Heart left ventricle (tissue), 16 donors: ENCODE measurements around the gene JHY. TPM values are rescaled to one million over a fixed set of nuclear protein-coding genes. Genes with fewer than 3 reads are reported as not detected.

Experiments
- ATAC-seq, 4 donors: fragments of 200-7000 bp; cut with Tn5 transposase; one replicate each; pipeline ENCODE4 v1.9.1; 2020 to 2022; ENCODE audit warnings: moderate library complexity in 4 of 4, mild to moderate bottlenecking in 3 of 4, moderate number of reproducible peaks in 1 of 4
- DNase-seq, 5 donors: peaks; one replicate each; pipeline ENCODE4 v3.0.0-alpha.2; 2020
- H3K27ac ChIP-seq, 12 donors: fragments of 200-600 bp; sonication (generic) in 4 of 12; one replicate each; pipeline versions ENCODE4 v1.5.0 to v1.8.0; 2016 to 2022; ENCODE audit warnings: mild to moderate bottlenecking in 2 of 12
- H3K27me3 ChIP-seq, 9 donors: fragments of 200-600 bp; sonication (generic) in 2 of 9; one replicate each; pipeline versions ENCODE4 v1.5.1 to v1.8.0; 2016 to 2022; ENCODE audit warnings: mild to moderate bottlenecking in 3 of 9
- H3K36me3 ChIP-seq, 9 donors: fragments of 200-600 bp; sonication (generic) in 2 of 9; one replicate each; pipeline versions ENCODE4 v1.5.0 to v1.8.0; 2018 to 2022; ENCODE audit warnings: mild to moderate bottlenecking in 2 of 9
- H3K4me1 ChIP-seq, 12 donors: fragments of 200-600 bp; sonication (generic) in 4 of 12; one replicate each; pipeline versions ENCODE4 v1.5.0 to v1.8.0; 2016 to 2022; ENCODE audit warnings: mild to moderate bottlenecking in 3 of 12
- H3K4me3 ChIP-seq, 12 donors: fragments of 200-600 bp; sonication (generic) in 4 of 12; one replicate each; pipeline versions ENCODE4 v1.5.0 to v1.8.0; 2017 to 2022; ENCODE audit warnings: mild to moderate bottlenecking in 9 of 12, moderate library complexity in 4 of 12
- H3K9me3 ChIP-seq, 12 donors: fragments of 200-600 bp; sonication (generic) in 4 of 12; one replicate each; pipeline versions ENCODE4 v1.5.0 to v1.8.0; 2016 to 2022; ENCODE audit warnings: mild to moderate bottlenecking in 1 of 12
- CTCF ChIP-seq, 12 donors: fragments of 200-600 bp; sonication (generic) in 4 of 12; IDR thresholded peaks; one replicate each; pipeline versions ENCODE4 v1.5.0 to v1.8.0; 2018 to 2022; ENCODE audit warnings: antibody characterized with exemption in 12 of 12, mild to moderate bottlenecking in 5 of 12
- POLR2A ChIP-seq, 2 donors: fragments of 450-650 bp; IDR thresholded peaks; one replicate each; pipeline ENCODE4 v1.6.1; 2017; ENCODE audit warnings: antibody characterized with exemption in 2 of 2, mild to moderate bottlenecking in 2 of 2, moderate library complexity in 2 of 2
- WGBS, 4 donors: extraction: QIAGEN DNeasy Blood & Tissue Kit in 2 of 4; methylation state at CpG; one replicate each; pipeline versions ENCODE4 v1.1.5 to v1.1.7; 2013 to 2018; 5-methylcytosine and 5-hydroxymethylcytosine counted together
- intact Hi-C, 10 donors: fragments of 100-400 bp; cut with DNase I; formaldehyde crosslinking; loops; one replicate each; pipeline versions ENCODE4 v1.11.1 to v1.14.2; 2022
- polyA plus RNA-seq, 2 donors: library from polyadenylated mRNA; stranded (reverse); fragments of 200-250 nt; gene quantifications; one replicate each; pipeline ENCODE4 v1.2.3, GENCODE V29; 2013
- total RNA-seq, 9 donors: library from RNA; depleted of rRNA in 2 of 9; stranded (reverse); fragments of >200 nt in 2 of 9; fragmentation: NEBNext Ultra II Directional in 3 of 9; extraction: Animal tissue kit (Norgen Biotek cat#: 25700) in 3 of 9; gene quantifications; one replicate each; pipeline versions ENCODE4 v1.1.0 to v1.2.4, GENCODE V29; 2016 to 2023
- donor health status: ischemic (EF 13 %, LVEDD 7.1; RV severe dilation, severe dysfunction).
- donor health status: healthy with polysubstance abuse.
- donor health status: DM: no; HTN: yes; CAD: no.
- donor health status: DM: no; HTN: no; CAD: no.
- donor health status: ischemic (EF 25% LVEDD 6.9; RV normal size, moderate dysfunction).
- donor health status: ischemic (EF 25% LVEDD 5.7; RV mildly dilated, moderate dysfunction).
- donor health status: healthy.
- donor health status: DM: yes; HTN: yes; CAD: no.
- donor health status: ischemic (EF 35%, LVEDD 5.7; RV mildly dilated, moderate dysfunction).
- donor health status: nonischemic (EF 11% LVEDD 7.7; RV severe dilation, severe dysfunction).
- donor health status: DM: yes; HTN: yes; CAD: no.
- donor health status: PGD.
- donor health status: ischemic (EF 29% LVEDD 5.4; RV normal size, mild dysfunction).
- donor health status: nonischemic (EF 23%, LVEDD 6.1; RV moderate dilation, normal function).

The JHY gene
- total and polyA plus RNA-seq, 11 donors = 0.50 to 2.3 (median 0.93) TPM

- H3K4me3 ChIP-seq = no peak overlapping the region
- intact Hi-C loops = no loop called here
- H3K4me1 ChIP-seq = no peaks in the 10 kb centered on the region
- H3K9me3 ChIP-seq = no peaks in the 10 kb centered on the region
- WGBS, 4 donors = 78 to 90% (median 85%) methylated on average over 6 of the region's 6 CpGs
- H3K27me3 ChIP-seq = no peaks in the 10 kb centered on the region
- H3K36me3 ChIP-seq = no peaks in the 10 kb centered on the region
- ATAC-seq (no peak), DNase-seq (no peak)
- TF ChIP-seq POLR2A (IDR thresholded peaks at IDR 0.05) (no peak), CTCF (IDR thresholded peaks at IDR 0.05) (no peak)
- H3K27ac ChIP-seq = no peak overlapping the region
Measured at GRCh38 chr11:122931510-122931909, 49.0 kb downstream of the JHY start.

- no peaks in the 10 kb centered on the region for H3K36me3 ChIP-seq
- H3K27me3 ChIP-seq = no peaks in the 10 kb centered on the region
- H3K9me3 ChIP-seq = no peaks in the 10 kb centered on the region
- H3K27ac ChIP-seq = peak overlapping the region in 1 of 12 donors; percentile 34
- H3K4me1 ChIP-seq = no peaks in the 10 kb centered on the region
- H3K4me3 ChIP-seq = no peak overlapping the region
- TF ChIP-seq CTCF (IDR thresholded peaks at IDR 0.05) = no peak
- TF ChIP-seq POLR2A (IDR thresholded peaks at IDR 0.05) = no peak
- 55 to 79% (median 69%) methylated on average over 2 of the region's 2 CpGs for WGBS, 4 donors
- intact Hi-C loops = no loop called here
- DNase-seq = no peak
- ATAC-seq = no peak
Measured at GRCh38 chr11:122933416-122933815, 50.9 kb downstream of the JHY start.

DNA sequence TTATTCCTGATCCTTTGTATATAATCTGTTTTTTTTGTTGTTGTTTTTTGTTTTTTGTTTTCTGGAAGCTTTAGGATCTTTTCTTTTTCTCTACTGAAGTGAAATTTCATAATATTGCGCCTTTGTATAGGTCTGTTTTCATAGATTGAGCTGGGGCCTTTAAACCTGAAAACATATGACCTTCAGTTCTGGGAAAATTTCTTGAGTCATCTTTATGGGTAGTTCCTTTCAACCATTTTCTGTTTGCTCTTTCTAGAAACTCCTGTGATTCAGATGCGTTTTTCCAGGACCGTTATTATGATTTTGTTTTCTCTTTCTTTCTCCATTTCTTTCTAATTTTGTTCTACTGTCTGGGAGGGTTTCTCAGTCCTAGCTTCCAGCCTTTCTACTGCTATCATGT, 55.4 kb downstream of the JHY start:
- intact Hi-C loops = no loop called here
- DNase-seq (no peak), ATAC-seq (no peak)
- no peaks in the 10 kb centered on the region for H3K27me3 ChIP-seq
- 87 to 92% (median 90%) methylated on average over 3 of the region's 3 CpGs for WGBS, 4 donors
- H3K36me3 ChIP-seq = no peaks in the 10 kb centered on the region
- no peaks in the 10 kb centered on the region for H3K9me3 ChIP-seq
- no peak overlapping the region for H3K27ac ChIP-seq
- H3K4me1 ChIP-seq = no peaks in the 10 kb centered on the region
- TF ChIP-seq CTCF (IDR thresholded peaks at IDR 0.05) (no peak), POLR2A (IDR thresholded peaks at IDR 0.05) (no peak)
- H3K4me3 ChIP-seq = no peak overlapping the region

DNA sequence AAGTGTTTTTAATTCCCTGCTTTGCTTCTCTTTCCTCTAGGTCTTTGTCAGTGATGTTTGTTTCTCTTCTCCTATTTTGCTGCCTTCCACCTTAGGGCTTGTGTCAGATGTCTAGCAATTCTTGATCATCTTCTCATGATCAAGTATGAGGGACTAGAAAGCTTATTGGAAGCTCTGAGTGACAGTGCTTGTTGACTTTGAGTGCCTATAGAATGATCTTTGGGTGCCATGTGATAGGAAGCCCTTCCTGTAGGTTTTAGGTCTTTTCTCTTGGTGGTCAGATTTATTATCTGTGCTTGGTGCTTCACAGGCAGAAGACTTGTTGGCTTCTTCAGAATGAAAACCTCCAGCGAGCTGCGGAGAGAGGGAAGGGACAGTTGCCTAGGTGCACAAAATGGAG, 56.0 kb downstream of the JHY start:
- Histone ChIP-seq H3K4me1 (no peaks in the 10 kb centered on the region), H3K27ac (no peak overlapping the region), H3K27me3 (no peaks in the 10 kb centered on the region), H3K4me3 (no peak overlapping the region), H3K36me3 (no peaks in the 10 kb centered on the region), H3K9me3 (peaks cover 0 to 3% (median 0%) of the 10 kb centered on the region in 12 donors)
- intact Hi-C loops = no loop called here
- TF ChIP-seq POLR2A (IDR thresholded peaks at IDR 0.05) (no peak), CTCF (IDR thresholded peaks at IDR 0.05) (no peak)
- DNase-seq (no peak), ATAC-seq (no peak)
- 89 to 96% (median 95%) methylated on average over 2 of the region's 2 CpGs for WGBS, 4 donors
